Ramos (cell line): Measurements from ENCODE around the gene ZBTB46.

ENCODE experiments used
- in situ Hi-C: fragments of 300-500 bp; cut with MboI; formaldehyde crosslinking; loops from one replicate; pipeline ENCODE4 v1.14.3; 2022; ENCODE audit warnings: low sequenced_read_pairs; ENCODE audit not compliant: unreplicated experiment

ZBTB46 gene

DNA sequence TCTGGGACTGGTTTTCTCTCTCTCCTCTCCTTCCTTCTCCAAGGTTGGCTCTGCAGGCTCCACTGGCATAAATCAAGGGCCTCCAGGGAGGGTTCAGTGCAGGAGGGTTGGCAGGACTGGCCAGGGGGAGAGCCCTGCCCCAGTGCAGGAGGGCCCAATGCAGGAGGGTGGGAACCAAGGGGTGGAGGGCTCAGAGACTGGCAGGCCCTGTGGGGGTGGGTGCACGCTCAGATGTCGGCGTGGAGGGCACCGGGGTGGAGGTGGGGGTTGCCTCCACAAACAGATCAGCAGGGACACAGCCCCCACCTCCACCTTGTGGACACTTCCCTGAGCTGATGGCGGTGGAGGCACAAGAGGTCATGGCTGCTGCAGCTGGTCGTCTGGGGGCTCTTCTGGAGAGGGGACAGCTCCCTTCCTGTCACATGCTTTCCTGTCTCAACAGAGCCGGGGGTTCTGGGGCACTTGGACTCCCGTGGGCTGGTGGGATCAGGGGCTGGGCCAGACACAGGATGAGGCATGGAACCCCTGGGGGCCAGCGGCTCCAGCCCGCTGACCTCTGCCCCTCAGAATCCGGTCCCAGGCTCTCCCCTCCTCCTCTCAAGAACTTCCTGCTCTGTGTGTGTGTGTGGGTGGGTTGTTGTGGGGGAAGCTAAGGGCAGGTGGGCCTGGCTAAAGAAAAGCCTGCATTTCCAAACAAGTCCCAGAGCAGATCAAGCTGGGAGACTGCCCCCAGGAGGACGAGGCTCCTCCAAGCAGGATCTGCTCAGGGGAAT, 27.5 kb upstream of the ZBTB46 start:
- in situ Hi-C loops, result loop anchor here (10.0 kb wide), 1 partner anchor 154 kb away; the partner anchor contains the start of genes ARFRP1 and ZGPAT

DNA sequence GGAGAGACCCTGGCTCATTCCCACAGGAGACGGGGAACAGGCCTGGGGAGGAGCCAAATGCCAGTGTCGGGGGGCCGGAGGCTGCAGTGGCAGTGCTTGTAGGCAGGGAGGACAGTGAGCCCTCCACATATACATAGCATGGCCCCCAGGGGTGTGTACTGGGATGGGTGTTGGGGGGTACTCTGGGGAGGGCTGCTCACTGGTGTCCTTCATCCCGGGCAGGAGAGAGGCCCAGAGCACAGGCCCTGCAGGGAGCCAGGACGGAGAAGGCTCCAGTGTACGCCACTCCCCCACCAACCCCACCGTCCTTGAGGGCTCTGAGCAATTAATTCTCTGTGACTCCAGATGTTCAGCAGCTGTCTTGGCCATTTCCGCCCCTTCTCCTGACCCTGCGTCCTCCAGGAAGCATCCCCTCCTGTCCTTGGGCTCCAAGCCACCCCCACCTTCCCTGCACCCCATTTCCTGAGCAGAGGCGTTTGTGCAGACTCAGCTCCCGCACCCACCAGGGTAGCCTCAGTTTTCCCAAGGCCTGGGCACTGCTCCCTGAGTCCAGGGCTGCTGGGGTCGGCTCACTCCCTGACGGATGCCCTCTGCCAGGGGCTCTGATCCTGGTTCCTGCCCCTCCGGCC, 26.8 kb upstream of the ZBTB46 start:
- in situ Hi-C loops, result loop anchor here (10.0 kb wide), 1 partner anchor 153 kb away; the partner anchor contains the start of genes ARFRP1 and ZGPAT

DNA sequence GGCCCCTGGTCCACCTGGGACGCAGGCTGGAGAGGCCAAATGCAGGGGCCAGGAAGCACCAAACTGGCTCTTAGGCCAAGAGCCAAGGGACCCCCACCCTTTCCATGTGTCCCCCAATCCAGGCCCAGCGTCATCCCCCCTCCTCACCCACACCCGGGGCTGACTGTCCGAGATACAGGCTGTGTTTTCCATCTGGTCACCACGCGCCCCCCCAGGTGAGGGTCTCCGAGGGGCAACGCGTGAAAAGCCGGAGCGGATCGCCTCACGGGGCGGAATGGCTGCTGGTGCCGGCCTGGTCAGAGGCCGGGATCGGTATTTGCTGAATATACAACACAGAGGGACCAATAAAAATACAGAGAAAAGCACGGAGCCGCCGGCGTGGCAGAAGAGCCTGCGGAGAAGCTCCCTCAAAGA, 25.0 kb upstream of the ZBTB46 start:
- in situ Hi-C loops, result loop anchor here (10.0 kb wide), 1 partner anchor 151 kb away; the partner anchor contains the start of genes ARFRP1 and ZGPAT

DNA sequence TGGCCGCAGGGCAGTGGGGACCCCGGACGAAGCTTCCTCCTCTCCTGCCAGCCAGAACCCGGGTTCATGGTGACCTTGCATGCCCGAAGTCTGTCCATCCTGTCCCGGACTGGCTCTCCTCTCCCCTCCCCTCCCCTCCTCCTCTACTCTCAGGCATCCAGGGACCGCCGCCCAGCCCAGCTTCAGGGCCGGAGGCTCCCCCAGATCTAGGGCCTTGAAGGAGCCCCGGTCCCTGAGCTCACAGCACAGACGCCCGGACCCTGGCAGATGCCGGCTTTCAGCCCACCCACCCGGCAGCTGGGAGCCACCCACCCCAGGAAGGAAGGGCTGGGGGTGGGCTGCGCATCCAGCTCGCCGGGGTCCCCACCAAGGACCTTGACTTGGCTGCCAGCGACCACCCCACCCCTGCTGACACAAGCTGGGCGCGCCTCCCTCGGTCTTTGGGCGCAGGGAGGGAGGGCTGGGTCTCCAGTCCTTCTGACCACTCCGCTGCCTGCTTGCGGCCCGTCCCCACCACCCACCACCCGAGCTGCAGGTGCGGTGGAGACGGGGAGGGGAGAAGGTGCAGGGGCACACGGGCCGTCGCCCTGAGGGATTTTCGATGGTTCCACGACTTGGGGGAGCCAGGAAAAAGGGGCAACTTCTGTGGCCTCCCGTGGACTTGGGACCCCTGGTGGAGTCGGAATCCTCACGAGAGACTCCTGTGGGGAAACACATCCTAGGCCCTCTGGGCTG, 24.5 kb upstream of the ZBTB46 start:
- in situ Hi-C loops, result loop anchor here (10.0 kb wide), 1 partner anchor 151 kb away; the partner anchor contains the start of genes ARFRP1 and ZGPAT

DNA sequence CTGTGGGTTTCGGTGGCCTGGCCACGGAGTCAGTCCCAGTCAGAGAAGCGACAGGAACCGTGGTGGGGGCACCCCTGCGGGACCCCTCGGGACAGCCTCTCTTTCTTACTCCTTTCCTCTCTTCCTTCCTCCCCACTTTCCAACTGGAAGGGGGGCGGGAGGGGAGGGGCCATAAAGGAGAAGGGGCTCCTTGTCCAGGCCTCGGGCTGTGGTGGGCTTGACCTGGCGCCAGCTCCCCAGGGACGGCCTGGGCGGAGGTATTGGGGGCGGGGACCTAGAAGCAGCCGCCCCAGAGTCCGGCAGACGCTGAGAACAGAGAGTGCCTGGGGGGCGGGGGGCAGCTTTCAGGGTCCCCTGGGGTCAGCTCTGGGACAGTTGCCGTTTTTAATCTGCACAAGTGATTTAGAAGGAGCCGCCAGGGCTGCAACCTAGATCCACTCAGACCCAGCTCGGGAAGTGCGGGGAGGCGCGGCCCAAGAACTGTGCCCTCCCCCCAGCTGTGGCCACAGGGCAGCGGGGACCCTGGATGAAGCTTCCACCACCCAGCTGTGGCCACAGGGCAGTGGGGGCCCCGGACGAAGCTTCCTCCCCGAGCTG, 23.8 kb upstream of the ZBTB46 start:
- in situ Hi-C loops, result loop anchor here (10.0 kb wide), 1 partner anchor 150 kb away; the partner anchor contains the start of genes ARFRP1 and ZGPAT

- in situ Hi-C loops, result loop anchor here (10.0 kb wide), 1 partner anchor 149 kb away; the partner anchor contains the start of genes ARFRP1 and ZGPAT
These were observed 23.2 kb upstream of the ZBTB46 start for GRCh38 chr20:63854069-63854765.

GRCh38 chr20:63853733-63854068, 22.6 kb upstream of the ZBTB46 start:
- in situ Hi-C loops, result loop anchor here (10.0 kb wide), 1 partner anchor 149 kb away; the partner anchor contains the start of genes ARFRP1 and ZGPAT

DNA sequence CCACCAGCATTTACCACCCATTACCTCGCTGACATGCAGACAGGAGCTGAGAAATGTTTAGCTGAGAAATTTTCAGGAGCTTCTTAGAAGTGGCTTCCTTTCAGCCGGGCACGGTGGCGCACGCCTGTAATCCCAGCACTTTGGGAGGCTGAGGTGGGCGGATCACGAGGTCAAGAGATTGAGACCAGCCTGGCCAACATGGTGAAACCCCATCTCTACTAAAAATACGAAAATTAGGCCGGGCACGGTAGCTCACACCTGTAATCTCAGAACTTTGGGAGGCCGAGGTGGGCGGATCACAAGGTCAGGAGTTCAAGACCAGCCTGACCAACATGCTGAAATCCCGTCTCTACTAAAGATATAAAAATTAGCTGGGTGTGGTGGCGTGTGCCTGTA, 20.5 kb upstream of the ZBTB46 start:
- in situ Hi-C loops, result loop anchor here (10.0 kb wide), 1 partner anchor 147 kb away; the partner anchor contains the start of genes ARFRP1 and ZGPAT

- in situ Hi-C loops, result loop anchor here (10.0 kb wide), 1 partner anchor 146 kb away; the partner anchor contains the start of genes ARFRP1 and ZGPAT
These were observed 19.9 kb upstream of the ZBTB46 start for GRCh38 chr20:63850689-63851547.

- in situ Hi-C loops, result no loop called here
These were observed 17.2 kb upstream of the ZBTB46 start for GRCh38 chr20:63848003-63848911.

GRCh38 chr20:63847237-63848002, 16.4 kb upstream of the ZBTB46 start:
- in situ Hi-C loops, result no loop called here

GRCh38 chr20:63846888-63847236, 15.8 kb upstream of the ZBTB46 start:
- in situ Hi-C loops, result no loop called here

GRCh38 chr20:63846128-63846771, 15.2 kb upstream of the ZBTB46 start:
- in situ Hi-C loops, result no loop called here

- in situ Hi-C loops, result no loop called here
These were observed 13.5 kb upstream of the ZBTB46 start for GRCh38 chr20:63844511-63844991.

GRCh38 chr20:63843778-63844177, 12.7 kb upstream of the ZBTB46 start:
- in situ Hi-C loops, result no loop called here

- in situ Hi-C loops, result no loop called here
These were observed 12.2 kb upstream of the ZBTB46 start for GRCh38 chr20:63843222-63843621.
